Mammary epithelial cell (primary cell): ENCODE data around the gene CCDC148.

Experiments used
- EZH2 ChIP-seq: IDR thresholded peaks from 2 replicates; pipeline ENCODE4 v1.6.1; 2012; ENCODE audit warnings: low read length, inconsistent platforms, borderline replicate concordance
- TF ChIP-seq, protein P1 (sequence below), 2 donors: IDR thresholded peaks in 1 of 2; conservative IDR thresholded peaks in 1 of 2; 2 replicates each; pipeline ENCODE4 v1.5.1; 2011 to 2012; ENCODE audit warnings: inconsistent platforms in 2 of 2, low read length in 2 of 2, mild to moderate bottlenecking in 2 of 2, control low read depth in 1 of 2, low read depth in 1 of 2; ENCODE audit not compliant: insufficient read depth in 1 of 2; ENCODE audit errors: extremely low read depth in 1 of 2

DNA sequence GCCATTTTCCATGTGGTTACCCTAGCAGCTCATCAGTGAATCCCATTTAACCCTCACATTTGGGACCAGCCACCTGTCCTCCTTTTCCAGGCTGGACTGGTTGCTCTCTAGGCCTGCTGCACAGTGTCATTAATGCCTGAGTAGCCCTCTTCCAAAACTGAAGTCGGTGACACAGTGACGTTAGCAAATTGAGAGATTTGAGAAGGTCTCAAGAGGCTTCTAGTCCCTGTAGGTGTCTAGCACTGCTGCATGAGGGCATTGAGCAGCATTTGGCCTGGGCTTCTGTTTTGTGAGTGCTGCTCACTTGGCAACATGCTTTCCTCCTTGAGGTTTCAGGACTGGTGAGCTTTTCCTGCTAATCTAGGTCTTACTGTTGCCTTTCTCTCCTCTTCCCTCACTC is 36.9 kb upstream of the CCDC148 start:
- TF ChIP-seq EZH2, result no peak
- TF ChIP-seq, protein P1, sequence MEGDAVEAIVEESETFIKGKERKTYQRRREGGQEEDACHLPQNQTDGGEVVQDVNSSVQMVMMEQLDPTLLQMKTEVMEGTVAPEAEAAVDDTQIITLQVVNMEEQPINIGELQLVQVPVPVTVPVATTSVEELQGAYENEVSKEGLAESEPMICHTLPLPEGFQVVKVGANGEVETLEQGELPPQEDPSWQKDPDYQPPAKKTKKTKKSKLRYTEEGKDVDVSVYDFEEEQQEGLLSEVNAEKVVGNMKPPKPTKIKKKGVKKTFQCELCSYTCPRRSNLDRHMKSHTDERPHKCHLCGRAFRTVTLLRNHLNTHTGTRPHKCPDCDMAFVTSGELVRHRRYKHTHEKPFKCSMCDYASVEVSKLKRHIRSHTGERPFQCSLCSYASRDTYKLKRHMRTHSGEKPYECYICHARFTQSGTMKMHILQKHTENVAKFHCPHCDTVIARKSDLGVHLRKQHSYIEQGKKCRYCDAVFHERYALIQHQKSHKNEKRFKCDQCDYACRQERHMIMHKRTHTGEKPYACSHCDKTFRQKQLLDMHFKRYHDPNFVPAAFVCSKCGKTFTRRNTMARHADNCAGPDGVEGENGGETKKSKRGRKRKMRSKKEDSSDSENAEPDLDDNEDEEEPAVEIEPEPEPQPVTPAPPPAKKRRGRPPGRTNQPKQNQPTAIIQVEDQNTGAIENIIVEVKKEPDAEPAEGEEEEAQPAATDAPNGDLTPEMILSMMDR (conservative IDR thresholded peaks at IDR 0.05 in 1 of 2, IDR thresholded peaks at IDR 0.05 in 1 of 2; ENCODE audit: extremely low read depth in 1 of 2, insufficient read depth in 1 of 2, low read depth in 1 of 2, low read length in 2 of 2), result no peak
